ENCODE results near the gene GPRIN2. TPM values are rescaled to one million over a fixed set of nuclear protein-coding genes. Genes with fewer than 3 reads are reported as not detected.

GPRIN2 gene
- total and polyA plus RNA-seq, 5 donors = not detected

DNA sequence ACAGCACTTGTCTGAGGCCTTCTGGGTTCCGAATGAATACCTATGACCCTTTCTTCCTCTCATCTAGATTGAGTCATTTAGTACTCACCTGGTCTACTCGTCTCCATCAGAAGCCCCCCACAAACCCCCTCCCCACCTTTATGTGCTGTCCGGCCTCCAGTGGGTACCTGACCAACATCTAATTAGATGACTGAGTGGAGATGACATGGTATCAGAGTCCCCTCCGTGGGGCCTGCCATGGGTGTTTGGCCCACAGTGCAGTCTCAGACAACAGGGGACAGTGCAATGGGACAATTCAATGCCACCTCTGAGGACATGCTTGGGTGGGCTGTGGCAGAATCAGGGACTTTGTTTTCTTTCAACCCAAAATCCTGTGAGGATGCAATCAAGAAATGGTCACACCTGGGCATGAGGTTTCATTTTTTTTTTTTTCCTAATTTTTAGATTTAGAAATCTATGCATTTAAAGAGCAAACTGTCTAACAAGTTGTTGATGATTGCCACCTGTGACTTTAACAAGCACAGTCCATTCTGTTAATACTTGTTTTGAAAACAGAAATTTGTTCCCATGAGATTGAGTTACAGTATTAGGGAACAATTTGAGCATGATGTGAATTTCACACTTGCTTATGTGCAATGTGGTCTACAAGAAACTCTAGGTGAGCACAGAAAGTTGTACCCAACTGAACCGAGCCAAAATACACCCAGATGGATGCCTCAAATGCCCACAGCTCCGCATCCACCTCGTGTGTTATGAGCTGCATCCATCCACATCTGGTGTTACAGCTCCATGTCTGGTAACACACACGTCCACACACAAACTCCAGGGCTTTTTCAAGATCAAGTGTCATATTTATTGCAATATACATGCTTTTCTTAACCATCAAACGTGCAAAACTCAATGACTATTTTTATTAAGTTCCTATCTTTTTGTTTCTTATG is 27.5 kb downstream of the GPRIN2 start:
- H3K9me3 ChIP-seq (ENCODE audit: control insufficient read depth, low read length) = no peaks in the 10 kb centered on the region
- intact Hi-C loops (cut with DNase I) = no loop called here
- no peaks in the 10 kb centered on the region for H3K4me1 ChIP-seq (ENCODE audit: control insufficient read depth, insufficient read depth, low read length)
- H3K27me3 ChIP-seq (ENCODE audit: control insufficient read depth, insufficient read depth) = no peaks in the 10 kb centered on the region
- peak in 2 of 3 donors; percentile 6 to 27 for DNase-seq
- 82% methylated on average over 9 of the region's 9 CpGs for WGBS
- ATAC-seq = no peak
- no peak overlapping the region for H3K27ac ChIP-seq (ENCODE audit: low read length)
- H3K4me3 ChIP-seq (ENCODE audit: low read length) = no peak overlapping the region

DNA sequence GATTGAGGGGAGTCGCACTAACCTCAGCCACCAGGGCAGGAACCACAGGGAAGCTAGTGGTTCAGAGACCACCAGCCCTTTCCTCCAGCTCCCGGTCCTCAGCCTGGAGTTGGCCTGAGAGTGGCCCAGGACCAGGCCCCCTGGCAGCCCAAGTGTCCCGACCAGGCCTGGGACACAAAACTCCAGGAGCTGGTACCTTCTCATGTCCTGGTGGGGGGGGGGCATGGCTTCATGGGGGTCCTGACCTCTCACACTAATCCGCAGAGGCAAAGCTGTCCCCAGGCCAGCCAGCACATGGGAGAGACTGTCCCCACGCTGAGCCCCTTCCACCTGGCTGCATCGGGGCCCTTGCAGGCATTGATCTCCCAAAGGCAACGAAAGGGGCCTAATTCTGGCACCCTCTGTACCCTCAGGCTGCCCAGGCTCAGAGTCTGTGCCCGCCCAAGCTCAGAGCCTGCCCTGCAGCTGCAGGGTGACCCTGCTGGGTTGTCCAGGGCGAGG is 28.2 kb downstream of the GPRIN2 start:
- Histone ChIP-seq H3K4me3 (ENCODE audit: low read length) (no peak overlapping the region), H3K9me3 (ENCODE audit: control insufficient read depth, low read length) (no peaks in the 10 kb centered on the region), H3K27ac (ENCODE audit: low read length) (no peak overlapping the region), H3K27me3 (ENCODE audit: control insufficient read depth, insufficient read depth) (no peaks in the 10 kb centered on the region), H3K4me1 (ENCODE audit: control insufficient read depth, insufficient read depth, low read length) (no peaks in the 10 kb centered on the region)
- WGBS = 92% methylated on average over 9 of the region's 9 CpGs
- DNase-seq (peak; percentile 11 to 58 (median 43)), ATAC-seq (peak in 1 of 2 donors; percentile 3)
- intact Hi-C loops (cut with DNase I) = no loop called here

DNA sequence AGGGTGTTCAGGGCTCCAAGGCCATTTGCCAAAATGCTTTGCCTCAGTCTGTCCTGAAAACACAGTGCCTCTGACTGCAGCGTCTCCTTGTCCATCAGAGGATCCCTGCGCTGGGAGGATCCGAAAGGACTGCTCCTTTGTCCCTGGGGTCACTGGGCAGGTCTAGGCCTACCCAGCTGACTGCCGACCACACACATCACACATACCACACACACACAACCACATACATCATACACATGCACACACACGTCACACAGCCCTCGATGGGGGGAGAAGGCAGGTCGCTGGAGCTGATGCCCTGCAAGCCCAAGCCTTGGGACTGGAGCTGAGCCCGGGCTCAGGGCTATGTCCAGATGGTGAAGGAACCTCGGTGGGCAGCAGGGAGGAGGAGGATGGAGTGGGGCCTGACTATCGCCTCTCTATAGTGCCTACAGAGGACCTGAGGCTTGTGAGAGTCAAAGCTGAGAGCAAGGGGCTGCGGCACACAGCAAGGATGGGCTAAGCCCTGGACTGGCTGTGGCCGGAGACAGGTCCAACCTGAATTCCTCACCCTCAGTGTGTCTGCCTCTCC is 29.1 kb downstream of the GPRIN2 start:
- Histone ChIP-seq H3K4me3 (ENCODE audit: low read length) (no peak overlapping the region), H3K27ac (ENCODE audit: low read length) (no peak overlapping the region), H3K4me1 (ENCODE audit: control insufficient read depth, insufficient read depth, low read length) (no peaks in the 10 kb centered on the region), H3K27me3 (ENCODE audit: control insufficient read depth, insufficient read depth) (no peaks in the 10 kb centered on the region), H3K9me3 (ENCODE audit: control insufficient read depth, low read length) (no peaks in the 10 kb centered on the region)
- 90% methylated on average over 12 of the region's 12 CpGs for WGBS
- DNase-seq = peak; percentile 9 to 59 (median 50)
- peak in 1 of 2 donors; percentile 1 for ATAC-seq
- intact Hi-C loops (cut with DNase I) = no loop called here

DNA sequence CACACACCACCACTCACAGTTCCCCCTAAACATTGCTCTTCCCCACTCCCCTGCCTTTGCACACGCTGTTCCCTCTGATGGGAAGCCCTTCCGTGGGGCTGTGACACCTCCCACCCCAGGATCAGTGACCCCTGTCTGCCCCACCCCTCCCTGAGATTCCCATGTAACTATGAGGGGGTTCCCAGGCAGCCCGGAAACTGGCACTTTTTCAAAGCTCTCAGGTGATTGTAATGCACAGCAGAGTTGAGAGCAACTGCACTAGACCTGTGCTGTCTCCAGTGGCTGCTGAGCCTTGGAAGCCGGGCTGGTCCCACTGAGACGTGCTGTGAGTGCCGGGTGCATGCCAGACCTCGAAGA is 29.8 kb downstream of the GPRIN2 start:
- intact Hi-C loops (cut with DNase I) = no loop called here
- Histone ChIP-seq H3K9me3 (ENCODE audit: control insufficient read depth, low read length) (no peaks in the 10 kb centered on the region), H3K27me3 (ENCODE audit: control insufficient read depth, insufficient read depth) (no peaks in the 10 kb centered on the region), H3K4me1 (ENCODE audit: control insufficient read depth, insufficient read depth, low read length) (no peaks in the 10 kb centered on the region), H3K27ac (ENCODE audit: low read length) (no peak overlapping the region), H3K4me3 (ENCODE audit: low read length) (no peak overlapping the region)
- ATAC-seq = no peak
- 50% methylated on average over 7 of the region's 7 CpGs for WGBS
- DNase-seq = peak; percentile 15 to 58 (median 44)

DNA sequence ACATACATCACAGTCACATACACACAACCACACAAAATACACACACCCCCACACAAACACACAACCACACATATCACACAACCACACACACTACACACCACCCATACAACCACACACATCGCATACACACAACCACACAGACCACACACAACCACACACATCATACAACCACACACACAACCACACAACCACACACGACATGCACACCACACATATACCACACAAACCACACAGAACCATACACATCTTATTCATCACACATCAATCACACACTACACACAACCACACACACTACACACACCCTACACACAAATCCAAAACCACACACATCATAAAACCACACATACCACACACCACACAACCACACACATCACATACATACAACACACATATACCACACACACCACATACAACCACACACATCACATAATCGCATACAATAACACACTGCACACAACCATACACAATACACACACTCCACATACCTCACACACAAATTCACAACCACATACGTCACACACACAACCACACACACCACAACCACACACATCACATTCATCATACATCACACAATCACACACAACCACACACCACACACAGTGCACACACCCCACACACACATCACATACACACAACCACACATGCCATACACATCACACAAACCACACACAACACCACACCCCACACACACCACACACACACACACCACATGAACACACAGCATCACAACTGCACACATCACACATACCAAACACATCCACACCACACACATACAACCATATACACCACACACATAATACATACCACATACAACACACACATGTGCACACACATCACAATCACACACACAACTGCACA is 30.4 kb downstream of the GPRIN2 start:
- WGBS = 96% methylated on average over 4 of the region's 4 CpGs
- DNase-seq (peak in 2 of 3 donors; percentile 1 to 11), ATAC-seq (no peak)
- Histone ChIP-seq H3K4me1 (ENCODE audit: control insufficient read depth, insufficient read depth, low read length) (no peaks in the 10 kb centered on the region), H3K27me3 (ENCODE audit: control insufficient read depth, insufficient read depth) (no peaks in the 10 kb centered on the region), H3K27ac (ENCODE audit: low read length) (no peak overlapping the region), H3K4me3 (ENCODE audit: low read length) (no peak overlapping the region), H3K9me3 (ENCODE audit: control insufficient read depth, low read length) (no peaks in the 10 kb centered on the region)
- intact Hi-C loops (cut with DNase I) = no loop called here

DNA sequence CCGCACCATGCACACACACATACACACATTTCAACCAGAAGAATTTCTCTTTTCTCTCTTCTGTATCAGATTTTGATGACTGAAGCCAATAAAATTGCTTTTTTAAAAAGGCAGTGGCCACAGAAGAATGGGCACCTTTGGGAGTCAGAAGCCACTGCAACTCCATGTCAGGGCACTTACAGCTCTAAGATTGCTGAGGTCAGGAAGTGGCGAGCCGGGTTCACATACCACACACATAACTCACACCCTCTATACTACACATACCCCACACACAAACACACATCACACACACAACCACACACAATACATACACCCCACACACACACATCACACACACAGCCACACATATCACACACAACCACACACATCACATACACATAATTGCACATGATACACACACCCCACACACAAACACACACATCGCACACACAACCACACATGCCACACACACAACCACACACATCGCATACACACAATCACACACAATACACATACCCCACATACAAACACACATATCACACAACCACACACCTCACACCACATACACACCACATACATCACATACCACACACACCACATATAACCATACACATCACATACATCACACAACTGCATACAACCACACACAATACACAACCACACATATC is 31.2 kb downstream of the GPRIN2 start:
- H3K27ac ChIP-seq (ENCODE audit: low read length) = no peak overlapping the region
- intact Hi-C loops (cut with DNase I) = no loop called here

DNA sequence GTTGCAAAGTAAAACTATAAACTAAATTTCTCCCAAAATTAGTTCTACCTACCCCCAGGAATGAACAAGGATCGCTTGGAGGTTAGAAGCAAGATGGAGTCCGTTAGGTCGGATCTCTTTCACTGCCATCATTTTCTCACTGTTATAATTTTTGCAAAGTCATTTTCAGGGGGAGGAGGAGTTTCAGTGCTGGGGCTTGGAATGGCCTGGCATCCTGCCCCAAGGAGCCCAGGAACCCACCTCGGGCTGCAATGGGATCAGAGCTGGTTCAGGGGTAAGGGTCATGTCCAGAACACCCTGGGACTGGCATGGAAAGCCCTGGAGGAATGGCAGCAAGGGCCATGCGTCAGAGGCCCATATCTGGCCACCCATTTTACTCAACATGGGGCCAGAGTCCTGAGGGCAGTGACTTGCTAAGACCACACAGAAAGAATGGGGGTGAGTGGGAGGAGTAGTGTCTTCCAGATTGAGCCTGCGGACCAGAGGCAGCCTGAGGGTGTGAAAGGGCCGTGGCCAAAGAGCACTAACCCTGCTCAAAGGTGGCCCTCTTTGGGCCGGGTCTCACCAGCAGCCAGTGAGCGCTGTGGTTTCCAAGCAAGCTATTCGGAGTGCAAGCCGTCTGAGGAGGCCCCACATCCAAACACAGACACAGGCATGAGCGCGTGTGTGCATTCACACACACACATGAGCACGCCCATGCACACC is 31.8 kb downstream of the GPRIN2 start:
- intact Hi-C loops (cut with DNase I) = no loop called here
- no peak overlapping the region for H3K4me3 ChIP-seq (ENCODE audit: low read length)
- 82% methylated on average over 14 of the region's 14 CpGs for WGBS
- no peaks in the 10 kb centered on the region for H3K9me3 ChIP-seq (ENCODE audit: control insufficient read depth, low read length)
- DNase-seq (peak in 2 of 3 donors; percentile 21 to 57), ATAC-seq (no peak)
- H3K27ac ChIP-seq (ENCODE audit: low read length) = no peak overlapping the region
- no peaks in the 10 kb centered on the region for H3K4me1 ChIP-seq (ENCODE audit: control insufficient read depth, insufficient read depth, low read length)
- no peaks in the 10 kb centered on the region for H3K27me3 ChIP-seq (ENCODE audit: control insufficient read depth, insufficient read depth)

More for the DNA sequence above, 31.2 kb downstream of the GPRIN2 start:
- peak in 2 of 3 donors; percentile 3 to 11 for DNase-seq
- H3K4me1 ChIP-seq (ENCODE audit: control insufficient read depth, insufficient read depth, low read length) = no peaks in the 10 kb centered on the region
- no peaks in the 10 kb centered on the region for H3K27me3 ChIP-seq (ENCODE audit: control insufficient read depth, insufficient read depth)
- no peak for ATAC-seq
- 88% methylated on average over 5 of the region's 5 CpGs for WGBS
- H3K4me3 ChIP-seq (ENCODE audit: low read length) = no peak overlapping the region
- H3K9me3 ChIP-seq (ENCODE audit: control insufficient read depth, low read length) = no peaks in the 10 kb centered on the region

DNA sequence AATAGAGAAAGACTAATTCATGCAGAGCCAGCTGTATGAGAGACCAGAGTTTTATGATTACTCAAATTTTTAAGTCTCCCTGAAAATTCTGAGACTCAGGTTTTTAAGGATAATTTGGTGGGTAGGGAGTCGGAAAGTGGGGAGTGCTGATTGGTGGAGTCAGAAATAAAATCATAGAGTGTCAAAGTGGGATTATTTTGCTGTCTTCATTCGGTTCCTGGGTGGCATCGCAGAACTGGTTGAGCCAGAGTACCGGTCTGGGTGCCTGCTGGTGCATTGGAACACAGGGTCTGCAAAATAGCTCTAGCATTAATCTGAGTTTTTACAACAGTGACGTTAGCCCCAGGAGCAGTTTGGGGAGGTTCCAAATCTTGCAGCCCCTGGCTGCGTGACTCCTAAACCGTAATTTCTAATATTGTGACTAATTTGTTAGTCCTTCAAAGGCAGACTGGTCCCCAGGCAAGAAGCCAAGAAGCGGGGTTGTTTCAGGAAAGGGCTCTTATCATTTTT is 32.4 kb downstream of the GPRIN2 start:
- DNase-seq = peak in 2 of 3 donors; percentile 58 to 62
- no peak for ATAC-seq
- H3K4me3 ChIP-seq (ENCODE audit: low read length) = no peak overlapping the region
- no peaks in the 10 kb centered on the region for H3K4me1 ChIP-seq (ENCODE audit: control insufficient read depth, insufficient read depth, low read length)
- H3K9me3 ChIP-seq (ENCODE audit: control insufficient read depth, low read length) = no peaks in the 10 kb centered on the region
- intact Hi-C loops (cut with DNase I) = no loop called here
- no peak overlapping the region for H3K27ac ChIP-seq (ENCODE audit: low read length)
- H3K27me3 ChIP-seq (ENCODE audit: control insufficient read depth, insufficient read depth) = no peaks in the 10 kb centered on the region
- WGBS = 60% methylated on average over 8 of the region's 8 CpGs

DNA sequence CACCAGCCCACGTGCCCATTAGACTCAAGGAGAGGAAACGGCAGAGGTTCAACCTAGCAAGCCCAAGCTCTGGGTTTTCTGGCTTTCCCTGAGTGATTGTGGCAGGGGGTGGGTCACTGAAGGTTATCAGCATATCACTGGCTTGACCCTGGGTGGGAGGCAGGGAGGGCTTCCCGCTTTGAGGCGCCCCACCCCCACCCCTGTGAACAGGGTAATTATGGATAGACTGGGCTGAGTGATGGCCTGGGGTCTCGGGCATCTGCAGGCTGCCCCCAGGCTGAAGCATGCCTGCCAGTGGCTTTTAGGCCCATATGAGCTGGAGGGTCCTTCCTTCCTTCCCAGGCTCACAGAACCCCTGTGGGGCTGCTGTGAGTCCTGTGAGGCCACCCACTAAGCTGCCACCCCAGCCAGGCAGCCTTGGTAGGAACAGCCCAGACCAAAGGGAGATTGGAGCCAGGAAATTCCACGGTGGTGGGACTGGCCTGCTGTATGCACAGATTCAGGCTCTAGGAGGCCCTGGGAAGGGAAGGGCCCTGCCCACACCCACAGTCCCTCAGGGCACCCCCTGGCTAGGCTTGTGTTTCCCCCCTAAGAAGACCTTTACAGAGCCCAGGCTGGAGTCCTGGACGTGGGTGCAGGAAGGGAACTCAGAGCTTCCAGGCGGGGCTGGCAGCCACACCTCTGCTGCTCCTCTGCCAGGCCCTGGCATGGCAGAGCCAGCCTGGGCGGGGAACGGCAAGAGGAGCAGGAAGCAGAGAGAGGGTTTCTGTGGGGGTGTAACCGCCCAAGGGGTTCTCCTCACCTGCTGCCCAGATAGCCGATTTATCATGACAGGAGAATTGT is 33.1 kb downstream of the GPRIN2 start:
- ATAC-seq (peak; percentile 55 to 60), DNase-seq (peak in 2 of 3 donors; percentile 16 to 66)
- Histone ChIP-seq H3K4me3 (ENCODE audit: low read length) (no peak overlapping the region), H3K27me3 (ENCODE audit: control insufficient read depth, insufficient read depth) (no peaks in the 10 kb centered on the region), H3K4me1 (ENCODE audit: control insufficient read depth, insufficient read depth, low read length) (no peaks in the 10 kb centered on the region), H3K27ac (ENCODE audit: low read length) (no peak overlapping the region), H3K9me3 (ENCODE audit: control insufficient read depth, low read length) (no peaks in the 10 kb centered on the region)
- intact Hi-C loops (cut with DNase I) = no loop called here
- 56% methylated on average over 12 of the region's 12 CpGs for WGBS
